ENCODE measurements around the gene SP4.

Gene SP4

GRCh38 chr7:21486511-21486910 lies 58.6 kb downstream of the SP4 start:
- no peaks in the 10 kb centered on the region for H3K9me3 ChIP-seq (ENCODE audit: insufficient read depth, low read length)
- no peak overlapping the region for H3K27ac ChIP-seq (ENCODE audit: low read depth, low read length)
- no peak overlapping the region for H3K4me3 ChIP-seq (ENCODE audit: insufficient read depth, low read length, poor library complexity, severe bottlenecking)
- peaks cover 50% of the 10 kb centered on the region for H3K36me3 ChIP-seq (ENCODE audit: low read length)
- no peaks in the 10 kb centered on the region for H3F3A ChIP-seq (ENCODE audit: insufficient read depth)
- H3K4me2 ChIP-seq (ENCODE audit: low read depth, low read length, poor library complexity, severe bottlenecking), result no peak overlapping the region
- H4K20me1 ChIP-seq (ENCODE audit: low read depth, low read length), result no peaks in the 10 kb centered on the region
- H3K27me3 ChIP-seq (ENCODE audit: low read length), result no peaks in the 10 kb centered on the region
- no peaks in the 10 kb centered on the region for H3K9me2 ChIP-seq (replicated peaks; ENCODE audit: insufficient read depth, low read length)
- no peaks in the 10 kb centered on the region for H3K79me2 ChIP-seq (ENCODE audit: insufficient read depth, low read length)
- H2AFZ ChIP-seq (ENCODE audit: low read depth, low read length, severe bottlenecking), result no peak overlapping the region
- H3K9ac ChIP-seq (ENCODE audit: low read length), result no peak overlapping the region
- TF ChIP-seq CTCF (IDR thresholded peaks at IDR 0.05; ENCODE audit: insufficient read depth, low read length, poor library complexity, severe bottlenecking) (no peak), EZH2phosphoT487 (conservative IDR thresholded peaks at IDR 0.05; ENCODE audit: low read length) (no peak)

GRCh38 chr7:21495731-21496130 lies 67.8 kb downstream of the SP4 start:
- TF ChIP-seq EZH2phosphoT487 (conservative IDR thresholded peaks at IDR 0.05; ENCODE audit: low read length) (no peak), CTCF (IDR thresholded peaks at IDR 0.05; ENCODE audit: insufficient read depth, low read length, poor library complexity, severe bottlenecking) (no peak)
- Histone ChIP-seq H3K27ac (ENCODE audit: low read depth, low read length) (no peak overlapping the region), H2AFZ (ENCODE audit: low read depth, low read length, severe bottlenecking) (no peak overlapping the region), H3K9me3 (ENCODE audit: insufficient read depth, low read length) (no peaks in the 10 kb centered on the region), H3F3A (ENCODE audit: insufficient read depth) (no peaks in the 10 kb centered on the region), H3K9me2 (replicated peaks; ENCODE audit: insufficient read depth, low read length) (no peaks in the 10 kb centered on the region), H3K79me2 (ENCODE audit: insufficient read depth, low read length) (no peaks in the 10 kb centered on the region), H3K4me2 (ENCODE audit: low read depth, low read length, poor library complexity, severe bottlenecking) (no peak overlapping the region), H3K4me3 (ENCODE audit: insufficient read depth, low read length, poor library complexity, severe bottlenecking) (no peak overlapping the region), H3K27me3 (ENCODE audit: low read length) (no peaks in the 10 kb centered on the region), H3K36me3 (ENCODE audit: low read length) (peaks cover 22% of the 10 kb centered on the region; the same call in 1 of the 2 replicates), H4K20me1 (ENCODE audit: low read depth, low read length) (no peaks in the 10 kb centered on the region), H3K9ac (ENCODE audit: low read length) (no peak overlapping the region)

DNA sequence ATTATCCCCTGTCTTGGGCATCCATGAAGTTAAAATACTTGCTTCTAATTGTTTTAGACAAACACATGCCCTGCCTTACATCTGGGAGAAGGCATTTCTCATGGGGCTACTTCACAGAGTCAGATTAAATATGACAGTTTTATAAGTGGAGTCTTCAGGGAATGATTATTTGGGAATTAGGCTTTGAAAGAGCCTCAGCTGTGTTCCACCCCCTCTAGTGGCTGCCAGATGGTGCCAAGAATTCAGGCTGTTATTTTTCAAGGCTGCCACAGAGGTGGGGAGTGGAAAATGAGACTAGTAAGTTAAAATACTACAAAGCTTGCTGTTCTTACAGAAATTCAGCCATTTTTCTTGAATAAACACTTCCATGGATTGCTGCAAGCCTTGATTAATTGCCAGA lies 69.2 kb downstream of the SP4 start:
- H3K79me2 ChIP-seq (ENCODE audit: insufficient read depth, low read length), result no peaks in the 10 kb centered on the region
- no peaks in the 10 kb centered on the region for H3F3A ChIP-seq (ENCODE audit: insufficient read depth)
- H3K9me2 ChIP-seq (replicated peaks; ENCODE audit: insufficient read depth, low read length), result no peaks in the 10 kb centered on the region
- H3K27ac ChIP-seq (ENCODE audit: low read depth, low read length), result no peak overlapping the region
- no peak overlapping the region for H3K4me2 ChIP-seq (ENCODE audit: low read depth, low read length, poor library complexity, severe bottlenecking)
- H3K36me3 ChIP-seq (ENCODE audit: low read length), result peaks cover 11% of the 10 kb centered on the region; the same call in 1 of the 2 replicates
- H3K9ac ChIP-seq (ENCODE audit: low read length), result no peak overlapping the region
- H4K20me1 ChIP-seq (ENCODE audit: low read depth, low read length), result no peaks in the 10 kb centered on the region
- H3K9me3 ChIP-seq (ENCODE audit: insufficient read depth, low read length), result no peaks in the 10 kb centered on the region
- H3K4me3 ChIP-seq (ENCODE audit: insufficient read depth, low read length, poor library complexity, severe bottlenecking), result no peak overlapping the region
- H2AFZ ChIP-seq (ENCODE audit: low read depth, low read length, severe bottlenecking), result no peak overlapping the region
- no peak for TF ChIP-seq CTCF (IDR thresholded peaks at IDR 0.05; ENCODE audit: insufficient read depth, low read length, poor library complexity, severe bottlenecking)
- TF ChIP-seq EZH2phosphoT487 (conservative IDR thresholded peaks at IDR 0.05; ENCODE audit: low read length), result no peak
- no peaks in the 10 kb centered on the region for H3K27me3 ChIP-seq (ENCODE audit: low read length)
